ENCODE results near the gene CLEC2D. TPM values are rescaled to one million over a fixed set of nuclear protein-coding genes. Genes with fewer than 3 reads are reported as not detected.

CLEC2D gene, protein sequence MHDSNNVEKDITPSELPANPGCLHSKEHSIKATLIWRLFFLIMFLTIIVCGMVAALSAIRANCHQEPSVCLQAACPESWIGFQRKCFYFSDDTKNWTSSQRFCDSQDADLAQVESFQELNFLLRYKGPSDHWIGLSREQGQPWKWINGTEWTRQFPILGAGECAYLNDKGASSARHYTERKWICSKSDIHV
- total RNA-seq = 1.7 and 3.2 TPM in 2 replicates

DNA sequence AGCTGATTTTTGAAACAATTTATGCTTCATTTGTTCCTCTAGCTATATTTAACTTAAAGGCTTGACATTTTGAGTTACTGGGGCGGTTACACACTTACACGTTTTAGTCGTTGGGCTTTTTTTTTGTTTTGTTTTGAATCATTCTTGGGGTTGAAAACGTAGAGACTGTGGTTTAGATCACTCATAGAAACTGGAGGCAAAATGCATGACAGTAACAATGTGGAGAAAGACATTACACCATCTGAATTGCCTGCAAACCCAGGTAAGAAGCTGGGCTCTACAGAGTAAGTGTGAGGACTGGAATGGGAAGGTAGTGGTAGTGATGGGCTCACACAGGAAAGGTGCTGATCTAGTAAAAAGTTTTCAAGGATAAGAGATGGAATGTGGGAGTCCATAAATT is at the start of gene CLEC2D:
CLEC2D (plus strand) TSS at position 180 of the 400 bp plus-strand sequence; CDS start at position 202, 22 bp downstream.
- TF ChIP-seq, protein P1, sequence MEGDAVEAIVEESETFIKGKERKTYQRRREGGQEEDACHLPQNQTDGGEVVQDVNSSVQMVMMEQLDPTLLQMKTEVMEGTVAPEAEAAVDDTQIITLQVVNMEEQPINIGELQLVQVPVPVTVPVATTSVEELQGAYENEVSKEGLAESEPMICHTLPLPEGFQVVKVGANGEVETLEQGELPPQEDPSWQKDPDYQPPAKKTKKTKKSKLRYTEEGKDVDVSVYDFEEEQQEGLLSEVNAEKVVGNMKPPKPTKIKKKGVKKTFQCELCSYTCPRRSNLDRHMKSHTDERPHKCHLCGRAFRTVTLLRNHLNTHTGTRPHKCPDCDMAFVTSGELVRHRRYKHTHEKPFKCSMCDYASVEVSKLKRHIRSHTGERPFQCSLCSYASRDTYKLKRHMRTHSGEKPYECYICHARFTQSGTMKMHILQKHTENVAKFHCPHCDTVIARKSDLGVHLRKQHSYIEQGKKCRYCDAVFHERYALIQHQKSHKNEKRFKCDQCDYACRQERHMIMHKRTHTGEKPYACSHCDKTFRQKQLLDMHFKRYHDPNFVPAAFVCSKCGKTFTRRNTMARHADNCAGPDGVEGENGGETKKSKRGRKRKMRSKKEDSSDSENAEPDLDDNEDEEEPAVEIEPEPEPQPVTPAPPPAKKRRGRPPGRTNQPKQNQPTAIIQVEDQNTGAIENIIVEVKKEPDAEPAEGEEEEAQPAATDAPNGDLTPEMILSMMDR (conservative IDR thresholded peaks at IDR 0.05; ENCODE audit: low read depth, low read length) = no peak
- no peak within 1 kb of the TSS for H3K4me3 ChIP-seq (ENCODE audit: low read depth, low read length)
- DNase-seq (ENCODE audit: low read depth) = no peak

DNA sequence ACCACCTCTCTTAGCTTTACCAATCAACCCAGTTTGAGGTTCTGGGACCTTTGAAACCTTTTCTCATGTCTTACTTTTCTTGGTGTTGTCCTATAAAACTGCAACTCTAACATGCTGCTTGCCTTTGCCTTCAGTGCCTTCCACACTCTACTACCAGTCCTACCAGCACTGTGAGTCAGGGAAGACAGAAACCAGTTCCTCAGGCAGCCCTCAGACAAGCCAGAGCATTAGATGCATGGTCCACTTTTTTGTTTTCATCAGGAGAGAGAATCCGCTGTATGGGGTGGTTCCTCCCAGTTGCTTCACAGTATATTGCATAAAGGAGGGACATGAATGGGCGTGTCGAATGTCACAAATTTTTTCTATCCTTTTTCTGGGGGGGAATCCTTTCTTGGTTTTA is 44.5 kb upstream of the CLEC2D start:
- no peak for DNase-seq (ENCODE audit: low read depth)
- TF ChIP-seq, protein P1 (conservative IDR thresholded peaks at IDR 0.05; ENCODE audit: low read depth, low read length) = no peak
- no peak overlapping the region for H3K4me3 ChIP-seq (ENCODE audit: low read depth, low read length)

DNA sequence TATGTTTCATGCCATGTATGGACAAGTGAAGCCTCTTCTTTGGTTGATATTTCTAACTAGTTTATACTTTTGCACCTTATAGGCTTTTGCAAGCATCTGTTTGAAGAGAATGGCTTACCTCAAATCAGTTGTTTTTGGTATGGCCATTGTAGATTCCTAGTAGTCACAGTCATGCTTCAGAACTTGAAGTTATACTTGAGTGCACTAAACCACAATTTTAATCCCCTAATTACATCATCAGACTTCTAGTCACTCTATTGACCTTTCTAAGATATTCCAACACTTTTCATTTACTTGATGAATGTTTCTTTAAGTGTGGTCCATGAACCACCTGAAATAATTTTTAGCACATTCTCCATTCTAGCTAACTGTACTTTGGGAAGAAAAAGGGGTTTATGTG is 43.2 kb upstream of the CLEC2D start:
- TF ChIP-seq, protein P1 (conservative IDR thresholded peaks at IDR 0.05; ENCODE audit: low read depth, low read length) = no peak
- no peak overlapping the region for H3K4me3 ChIP-seq (ENCODE audit: low read depth, low read length)
- DNase-seq (ENCODE audit: low read depth) = peak; percentile 67

DNA sequence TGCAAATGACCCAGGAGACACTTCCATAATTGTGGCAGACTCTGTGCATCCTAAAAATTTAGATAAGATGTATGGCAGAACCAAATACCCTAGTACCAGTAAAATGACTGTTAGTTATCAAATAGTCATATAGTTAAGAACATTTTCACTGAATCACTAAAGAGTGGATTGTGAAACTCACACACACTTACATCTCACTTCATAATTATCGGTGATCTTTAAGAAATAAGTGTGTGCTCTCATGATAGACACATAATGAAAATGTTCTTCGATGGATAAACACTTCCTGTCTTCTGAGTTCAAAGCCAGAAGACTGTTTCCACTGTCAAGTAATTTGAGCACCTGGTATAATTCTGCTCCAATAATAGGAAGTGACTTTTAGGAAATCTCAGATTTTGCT is 42.7 kb upstream of the CLEC2D start:
- DNase-seq (ENCODE audit: low read depth) = no peak
- no peak overlapping the region for H3K4me3 ChIP-seq (ENCODE audit: low read depth, low read length)
- TF ChIP-seq, protein P1 (conservative IDR thresholded peaks at IDR 0.05; ENCODE audit: low read depth, low read length) = no peak

DNA sequence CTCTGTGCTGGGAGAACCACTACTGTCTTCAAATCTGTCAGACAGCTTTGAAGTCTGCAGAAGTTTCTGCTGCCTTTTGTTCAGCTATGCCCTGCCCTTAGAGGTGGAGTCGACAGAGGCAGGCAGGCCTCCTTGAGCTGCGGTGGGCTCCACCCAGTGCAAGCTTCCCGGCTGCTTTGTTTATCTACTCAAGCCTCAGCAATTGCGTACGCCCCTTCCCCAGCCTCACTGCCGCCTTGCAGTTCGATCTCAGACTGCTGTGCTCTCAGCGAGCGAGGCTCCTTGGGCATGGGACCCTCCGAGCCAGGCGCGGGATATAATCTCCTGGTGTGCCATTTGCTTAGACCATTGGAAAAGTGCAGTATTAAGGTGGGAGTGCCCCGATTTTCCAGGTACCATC is 36.7 kb upstream of the CLEC2D start:
- DNase-seq (ENCODE audit: low read depth) = no peak
- no peak overlapping the region for H3K4me3 ChIP-seq (ENCODE audit: low read depth, low read length)
- TF ChIP-seq, protein P1 (conservative IDR thresholded peaks at IDR 0.05; ENCODE audit: low read depth, low read length) = no peak

DNA sequence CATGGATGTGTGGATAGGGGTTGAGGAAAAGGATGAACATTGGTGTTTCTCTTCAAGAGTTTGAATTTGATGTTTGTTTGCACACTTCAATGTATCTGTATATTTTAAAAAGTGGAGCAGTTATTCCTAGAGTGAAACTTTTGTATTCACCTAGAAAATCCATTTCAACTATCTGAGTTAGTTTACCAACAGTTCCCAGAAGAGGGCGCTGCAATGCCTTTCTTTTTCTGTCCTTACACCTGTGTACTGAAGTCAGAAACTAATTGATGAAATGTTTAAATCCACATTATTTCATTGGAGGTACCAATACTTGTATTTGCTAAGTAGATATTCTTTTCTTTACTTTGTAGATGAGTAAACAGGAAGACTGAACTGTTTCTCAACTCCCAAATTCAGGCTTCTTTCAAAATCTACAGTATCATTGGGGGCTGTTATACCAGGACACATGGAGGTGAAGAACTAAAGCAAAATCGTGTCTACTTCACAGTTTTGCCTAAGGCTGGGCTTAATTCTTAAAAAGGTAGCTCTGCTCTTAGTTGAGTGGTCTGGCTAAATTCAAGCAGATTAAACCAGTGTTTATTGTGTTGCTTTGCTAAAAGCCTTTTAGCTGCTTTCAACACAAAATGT is 35.2 kb upstream of the CLEC2D start:
- DNase-seq (ENCODE audit: low read depth) = no peak
- no peak overlapping the region for H3K4me3 ChIP-seq (ENCODE audit: low read depth, low read length)
- TF ChIP-seq, protein P1 (conservative IDR thresholded peaks at IDR 0.05; ENCODE audit: low read depth, low read length) = peak; percentile 75

Data from epithelial cell of proximal tubule (primary cell).